Urinary bladder (tissue), 4 donors: ENCODE measurements around the gene TMEM121B. TPM values are rescaled to one million over a fixed set of nuclear protein-coding genes. Genes with fewer than 3 reads are reported as not detected.

ENCODE experiments used
- DNase-seq: peaks from one replicate; pipeline ENCODE4 v3.0.0-alpha.2; 2015; ENCODE audit errors: extremely low spot score
- H3K27ac ChIP-seq: one replicate; pipeline ENCODE4 v1.5.1; 2013; ENCODE audit warnings: low read depth, mild to moderate bottlenecking, moderate library complexity
- H3K36me3 ChIP-seq: one replicate; pipeline ENCODE4 v1.6.1; 2013; ENCODE audit warnings: mild to moderate bottlenecking, moderate library complexity; ENCODE audit not compliant: insufficient read depth
- H3K4me1 ChIP-seq: one replicate; pipeline ENCODE4 v1.6.1; 2013; ENCODE audit warnings: mild to moderate bottlenecking, moderate library complexity; ENCODE audit not compliant: insufficient read depth
- H3K4me3 ChIP-seq: one replicate; pipeline ENCODE4 v1.5.1; 2013; ENCODE audit warnings: low read depth, low read length
- WGBS: extraction: QIAGEN DNeasy Blood & Tissue Kit; methylation state at CpG from one replicate; pipeline ENCODE4 v1.1.7; 2013; 5-methylcytosine and 5-hydroxymethylcytosine counted together
- polyA plus RNA-seq: library from polyadenylated mRNA; stranded (reverse); fragments of 200-250 nt; gene quantifications from one replicate; pipeline ENCODE4 v1.2.3, GENCODE V29; 2013
- total RNA-seq: library from RNA; depleted of rRNA; stranded (reverse); fragments of >200 nt; gene quantifications from one replicate; pipeline ENCODE4 v1.2.3, GENCODE V29; 2014
- donor health status: healthy with polysubstance abuse.
- donor health status: healthy.

The TMEM121B gene
- total and polyA plus RNA-seq, 2 donors, result 0.18 to 0.21 TPM

GRCh38 chr22:17103351-17103750 lies 17.8 kb downstream of the TMEM121B start:
- Histone ChIP-seq H3K27ac (no peak overlapping the region), H3K4me1 (no peaks in the 10 kb centered on the region), H3K36me3 (peaks cover 8% of the 10 kb centered on the region), H3K4me3 (no peak overlapping the region)
- WGBS, result 94% methylated on average over 9 of the region's 9 CpGs
- no peak for DNase-seq

GRCh38 chr22:17102297-17102667 lies 18.9 kb downstream of the TMEM121B start:
- Histone ChIP-seq H3K36me3 (peaks cover 9% of the 10 kb centered on the region), H3K4me1 (no peaks in the 10 kb centered on the region), H3K27ac (no peak overlapping the region), H3K4me3 (no peak overlapping the region)
- DNase-seq, result no peak
- WGBS, result 92% methylated on average over 7 of the region's 7 CpGs

DNA sequence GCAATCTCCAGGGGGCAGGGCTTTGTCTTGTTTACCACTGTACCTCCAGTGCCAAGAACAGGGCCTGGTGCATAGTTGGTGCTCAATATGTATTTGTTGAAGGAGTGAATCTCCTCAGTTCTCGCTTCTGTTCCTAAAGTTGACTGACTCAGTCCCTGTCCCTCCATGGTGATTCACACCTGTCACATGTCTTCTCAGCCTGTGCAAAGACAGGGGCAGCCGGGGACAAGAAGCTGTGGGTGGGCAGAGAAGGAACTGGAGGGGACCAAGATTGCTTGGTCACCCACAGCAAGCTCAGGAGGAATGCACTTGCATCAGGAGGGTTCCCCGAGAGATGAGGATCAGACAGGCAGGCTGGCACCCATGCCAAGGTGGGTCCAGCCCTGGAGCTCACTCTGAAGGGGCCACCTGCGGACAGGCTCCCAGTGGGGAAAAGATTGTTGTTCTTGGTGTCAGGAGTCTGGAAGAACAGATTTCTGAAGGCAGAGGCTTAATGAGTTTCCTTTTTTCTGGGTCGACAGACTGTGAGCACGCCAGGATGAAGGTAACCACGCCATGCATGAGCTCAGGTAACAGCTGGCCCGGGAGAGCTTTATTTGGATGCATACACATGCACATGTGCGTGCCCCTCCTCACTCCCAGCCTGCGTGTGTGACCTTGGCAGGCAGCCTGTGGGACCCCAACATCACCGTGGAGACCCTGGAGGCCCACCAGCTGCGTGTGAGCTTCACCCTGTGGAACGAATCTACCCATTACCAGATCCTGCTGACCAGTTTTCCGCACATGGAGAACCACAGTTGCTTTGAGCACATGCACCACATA lies 19.5 kb downstream of the TMEM121B start:
- no peak for DNase-seq
- Histone ChIP-seq H3K27ac (no peak overlapping the region), H3K36me3 (peaks cover 9% of the 10 kb centered on the region), H3K4me1 (no peaks in the 10 kb centered on the region), H3K4me3 (no peak overlapping the region)
- 86% methylated on average over 14 of the region's 14 CpGs for WGBS

- DNase-seq, result no peak
- WGBS, result 80% methylated on average over 6 of the region's 6 CpGs
- Histone ChIP-seq H3K4me1 (no peaks in the 10 kb centered on the region), H3K27ac (no peak overlapping the region), H3K4me3 (no peak overlapping the region), H3K36me3 (peaks cover 9% of the 10 kb centered on the region)
Observed at GRCh38 chr22:17100621-17101020, 20.5 kb downstream of the TMEM121B start.

DNA sequence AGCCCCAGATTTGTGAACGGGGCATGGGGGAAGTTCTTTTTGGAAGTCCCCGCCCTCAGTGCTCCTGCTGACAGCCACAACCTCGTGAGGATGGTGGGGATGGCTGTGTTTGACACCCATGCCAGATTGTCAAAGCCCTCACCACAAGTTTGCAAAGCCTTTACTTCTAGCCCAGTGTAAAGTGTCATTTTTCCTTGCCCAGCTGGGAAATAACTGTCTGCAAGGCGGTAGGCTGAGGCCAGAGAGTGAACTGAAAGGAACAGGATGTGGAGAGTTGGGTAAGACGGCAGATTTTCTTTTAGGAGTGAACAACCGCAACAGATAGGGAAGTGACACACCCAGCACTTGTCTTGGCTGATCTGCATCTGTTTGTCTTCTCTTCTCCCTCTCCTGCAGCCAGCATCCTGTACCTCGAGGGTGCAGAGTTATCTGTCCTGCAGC lies 22.8 kb downstream of the TMEM121B start:
- no peak overlapping the region for H3K27ac ChIP-seq
- H3K4me1 ChIP-seq, result no peaks in the 10 kb centered on the region
- no peak overlapping the region for H3K4me3 ChIP-seq
- 67% methylated on average over 7 of the region's 7 CpGs for WGBS
- peaks cover 9% of the 10 kb centered on the region for H3K36me3 ChIP-seq
- no peak for DNase-seq

DNA sequence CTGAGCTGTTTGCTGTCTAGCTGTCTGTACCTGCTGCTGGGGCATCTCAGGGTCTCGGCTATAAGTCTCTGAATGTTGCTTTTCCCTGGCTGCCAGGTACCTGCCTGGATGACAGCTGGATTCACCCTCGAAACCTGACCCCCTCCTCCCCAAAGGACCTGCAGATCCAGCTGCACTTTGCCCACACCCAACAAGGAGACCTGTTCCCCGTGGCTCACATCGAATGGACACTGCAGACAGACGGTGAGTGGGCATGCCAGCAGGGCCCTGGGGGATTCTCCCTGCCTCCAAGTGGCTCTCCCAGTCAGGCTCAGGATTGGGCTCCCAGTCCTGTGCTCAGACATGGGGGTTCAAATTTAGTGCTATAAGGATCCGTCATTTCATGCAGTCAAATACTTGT lies 23.5 kb downstream of the TMEM121B start:
- peaks cover 9% of the 10 kb centered on the region for H3K36me3 ChIP-seq
- no peak overlapping the region for H3K27ac ChIP-seq
- WGBS, result 85% methylated on average over 6 of the region's 6 CpGs
- no peak for DNase-seq
- no peaks in the 10 kb centered on the region for H3K4me1 ChIP-seq
- no peak overlapping the region for H3K4me3 ChIP-seq

DNA sequence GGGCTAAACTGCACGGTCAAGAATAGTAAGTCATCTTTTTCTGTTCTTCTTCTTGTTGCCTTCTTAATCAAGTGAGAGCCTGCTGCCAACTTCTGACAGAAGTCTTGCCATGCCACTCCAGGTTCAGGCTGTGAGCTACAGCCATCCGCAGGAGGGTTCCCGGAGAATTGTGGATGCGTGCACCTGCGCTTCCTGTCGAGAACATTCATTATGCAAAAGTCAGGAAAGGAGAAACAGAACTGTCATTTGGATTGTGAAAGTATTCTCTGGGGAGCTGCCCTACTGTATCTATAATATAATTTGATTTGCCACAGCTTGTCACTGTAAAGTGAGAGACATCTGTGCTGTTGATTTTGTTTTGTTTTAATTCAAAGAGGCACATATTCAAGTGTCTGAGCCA lies 24.1 kb downstream of the TMEM121B start:
- Histone ChIP-seq H3K4me1 (no peaks in the 10 kb centered on the region), H3K36me3 (peaks cover 8% of the 10 kb centered on the region), H3K27ac (no peak overlapping the region), H3K4me3 (no peak overlapping the region)
- DNase-seq, result no peak
- WGBS, result 80% methylated on average over 6 of the region's 6 CpGs

DNA sequence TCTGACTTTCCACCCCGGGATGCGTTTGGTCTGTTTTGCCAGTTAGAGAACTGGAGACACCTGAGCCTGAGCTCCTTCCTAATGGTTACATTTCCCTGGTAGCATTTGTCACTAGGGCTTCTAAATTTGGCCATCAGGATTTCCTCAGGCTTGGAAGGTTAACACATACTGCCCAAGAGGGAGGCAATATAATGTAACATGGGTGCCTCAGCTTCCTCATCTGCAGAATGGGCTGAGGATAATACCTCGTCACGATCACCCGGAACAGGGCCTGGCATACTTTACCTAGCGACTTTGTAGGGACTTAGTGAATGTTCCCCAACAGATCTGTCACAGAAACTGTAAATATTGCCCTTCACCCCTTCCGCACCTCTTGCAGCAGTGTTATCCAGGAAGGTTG lies 25.1 kb downstream of the TMEM121B start:
- H3K27ac ChIP-seq, result no peak overlapping the region
- H3K36me3 ChIP-seq, result peaks cover 8% of the 10 kb centered on the region
- H3K4me3 ChIP-seq, result no peak overlapping the region
- H3K4me1 ChIP-seq, result no peaks in the 10 kb centered on the region
- DNase-seq, result no peak
- 94% methylated on average over 7 of the region's 7 CpGs for WGBS

GRCh38 chr22:17095538-17095937 lies 25.6 kb downstream of the TMEM121B start:
- no peak for DNase-seq
- WGBS, result 69% methylated on average over 6 of the region's 6 CpGs
- H3K4me3 ChIP-seq, result no peak overlapping the region
- no peak overlapping the region for H3K27ac ChIP-seq
- H3K4me1 ChIP-seq, result no peaks in the 10 kb centered on the region
- peaks cover 8% of the 10 kb centered on the region for H3K36me3 ChIP-seq

DNA sequence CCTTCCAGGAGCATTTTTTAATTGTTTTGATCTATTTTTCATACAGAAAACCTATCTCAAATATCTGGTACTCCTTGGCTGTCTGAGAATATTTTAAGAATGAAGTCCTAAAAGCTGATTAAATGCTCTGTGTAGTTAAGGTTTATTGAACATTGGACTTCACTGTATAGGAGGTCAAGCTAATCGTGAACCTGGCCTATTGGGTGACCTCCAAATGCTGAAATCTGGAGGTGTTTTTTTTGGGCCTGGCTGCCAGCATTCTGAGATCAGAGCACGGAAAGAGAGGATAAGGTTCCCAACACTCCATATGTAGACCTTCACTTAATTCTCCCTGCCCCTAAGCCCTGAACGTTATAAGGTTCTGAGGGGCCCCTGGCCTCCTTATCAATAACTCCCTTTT lies 28.1 kb downstream of the TMEM121B start:
- Histone ChIP-seq H3K4me1 (no peaks in the 10 kb centered on the region), H3K27ac (no peak overlapping the region), H3K4me3 (no peak overlapping the region), H3K36me3 (peaks cover 2% of the 10 kb centered on the region)
- 65% methylated on average over 3 of the region's 3 CpGs for WGBS
- DNase-seq, result no peak

DNA sequence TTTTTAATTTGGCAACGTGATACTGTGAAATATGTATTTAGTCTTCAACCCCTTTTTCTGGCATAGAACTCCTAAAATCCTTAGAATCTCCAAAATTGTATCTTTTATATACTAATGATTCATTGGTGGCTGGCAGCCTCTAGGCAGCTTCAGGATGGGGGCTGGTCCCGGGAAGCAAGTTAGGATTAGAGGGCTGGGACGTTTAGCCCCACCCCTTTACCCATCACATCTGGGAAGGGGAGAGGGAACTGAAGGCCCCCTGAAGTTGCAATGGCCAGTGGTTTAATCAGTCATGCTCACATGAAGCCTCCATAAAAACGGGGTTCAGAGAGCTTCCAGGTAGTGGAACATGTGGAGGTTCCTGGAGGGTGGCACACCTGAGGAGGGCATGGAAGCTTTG lies 29.3 kb downstream of the TMEM121B start:
- Histone ChIP-seq H3K27ac (no peak overlapping the region), H3K4me1 (no peaks in the 10 kb centered on the region), H3K36me3 (no peaks in the 10 kb centered on the region), H3K4me3 (no peak overlapping the region)
- DNase-seq, result no peak
- WGBS, result 48% methylated on average over 4 of the region's 4 CpGs

DNA sequence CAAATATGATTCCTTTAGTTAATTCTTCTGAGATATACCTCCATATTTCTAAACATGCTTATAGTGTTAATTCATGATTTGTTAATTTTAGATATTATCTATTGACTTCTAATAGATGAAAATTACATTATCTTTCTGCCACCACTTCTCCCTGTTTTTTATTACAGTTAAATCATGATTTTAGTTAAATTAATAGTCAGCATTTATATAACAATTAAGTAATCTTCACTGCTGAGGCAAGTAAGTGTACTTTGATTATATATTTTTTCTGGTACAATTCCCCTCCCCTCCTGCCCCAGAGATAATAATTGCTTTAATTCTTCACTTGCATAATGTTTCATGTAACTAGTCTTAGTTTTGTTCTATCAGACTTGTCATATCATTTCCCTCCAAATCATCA lies 30.6 kb downstream of the TMEM121B start:
- DNase-seq, result no peak

DNA sequence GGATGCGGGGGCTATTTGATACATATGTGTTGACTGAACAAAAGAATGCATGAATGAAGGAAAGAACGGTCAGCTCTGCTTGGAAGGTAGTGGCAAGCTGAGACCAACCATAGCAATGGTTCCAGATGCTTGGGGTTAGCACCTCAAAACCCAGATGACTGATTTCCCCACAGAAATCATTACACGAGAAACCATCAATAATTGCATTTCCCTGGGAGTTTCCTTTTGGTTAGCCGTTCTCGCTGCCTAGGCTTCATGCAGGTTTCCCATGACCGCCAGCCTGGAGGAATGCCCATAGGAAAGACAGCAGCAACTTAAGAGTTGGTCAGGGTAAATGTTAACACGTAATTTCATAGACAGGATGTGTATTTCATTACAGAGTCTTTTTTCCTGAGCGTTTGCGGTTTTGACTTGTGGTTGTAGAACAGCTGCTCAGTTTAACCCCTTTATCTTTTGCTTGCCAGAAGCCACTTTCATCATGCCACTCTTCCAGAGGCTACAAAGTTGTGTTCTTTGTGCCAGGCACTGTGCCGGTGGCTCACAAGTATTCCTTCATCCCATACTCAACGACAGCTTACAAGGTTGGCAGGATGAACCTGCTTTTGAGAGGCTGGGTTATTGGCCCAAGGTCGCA lies 33.5 kb downstream of the TMEM121B start:
- Histone ChIP-seq H3K36me3 (no peaks in the 10 kb centered on the region), H3K4me1 (no peaks in the 10 kb centered on the region), H3K27ac (no peak overlapping the region), H3K4me3 (no peak overlapping the region)
- no peak for DNase-seq
- 67% methylated on average over 12 of the region's 12 CpGs for WGBS

More for the DNA sequence above, 30.6 kb downstream of the TMEM121B start:
- no peak overlapping the region for H3K4me3 ChIP-seq
- H3K36me3 ChIP-seq, result no peaks in the 10 kb centered on the region
- no peaks in the 10 kb centered on the region for H3K4me1 ChIP-seq
- H3K27ac ChIP-seq, result no peak overlapping the region

DNA sequence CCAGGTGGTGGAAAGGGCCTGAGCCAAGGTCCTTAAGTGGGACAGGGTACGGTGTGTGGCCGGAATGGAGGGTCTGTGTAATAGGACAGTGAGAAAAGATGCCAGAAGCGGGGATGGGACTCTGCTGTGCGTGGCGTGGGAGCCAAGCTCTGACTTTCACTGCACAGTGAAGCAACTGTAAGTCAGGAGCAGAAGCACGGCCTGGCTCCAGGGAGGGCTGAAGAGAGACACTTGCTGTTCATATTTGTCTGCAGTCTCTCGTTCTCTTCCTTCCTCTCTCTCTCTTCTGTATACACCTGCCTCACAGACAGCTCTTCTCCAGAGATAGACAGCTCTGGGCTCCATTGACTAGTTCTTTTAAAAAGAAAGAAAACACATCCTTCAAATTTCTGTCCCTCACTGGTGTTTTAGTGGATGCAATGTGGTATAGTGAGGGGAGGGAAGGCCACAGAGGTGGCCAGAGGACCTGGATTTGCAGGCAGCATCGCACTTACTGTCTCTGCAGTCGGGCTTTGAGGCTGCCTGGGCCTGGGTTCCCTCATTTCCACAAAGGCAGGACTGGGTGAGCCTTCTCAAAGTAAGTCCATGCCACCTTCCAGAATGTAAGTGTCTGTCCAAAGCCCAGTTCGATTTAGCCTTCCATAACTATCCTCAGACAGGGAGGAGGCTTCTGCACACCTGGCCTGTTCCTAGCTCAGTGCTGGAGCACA lies 34.2 kb downstream of the TMEM121B start:
- H3K27ac ChIP-seq, result no peak overlapping the region
- H3K4me3 ChIP-seq, result no peak overlapping the region
- WGBS, result 72% methylated on average over 10 of the region's 10 CpGs
- DNase-seq, result no peak
- no peaks in the 10 kb centered on the region for H3K4me1 ChIP-seq
- H3K36me3 ChIP-seq, result no peaks in the 10 kb centered on the region
